ENCODE data around the gene SLC25A21.

The SLC25A21 gene

DNA sequence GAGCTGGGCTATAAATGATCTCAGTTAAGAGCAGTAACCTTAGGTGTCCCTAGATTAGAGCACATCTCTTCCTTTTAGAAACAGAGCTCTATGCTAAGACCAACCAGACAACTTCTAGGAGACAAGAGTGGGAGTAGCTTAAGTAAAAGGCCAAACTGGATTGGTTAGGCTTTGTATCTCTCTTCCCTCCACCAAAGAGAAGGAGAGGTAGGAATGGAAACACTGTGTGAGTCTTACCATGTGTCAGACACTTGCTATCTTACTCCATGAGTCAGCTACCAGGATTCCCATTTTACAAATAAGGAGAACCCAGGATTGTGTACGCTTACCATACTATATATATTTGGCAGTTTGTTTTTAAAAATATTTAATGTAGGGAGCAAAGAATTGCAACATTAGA, 387.9 kb downstream of the SLC25A21 start:
- H3K36me3 ChIP-seq (replicated peaks in 1 of 2; ENCODE audit: control insufficient read depth in 2 of 2, insufficient read depth in 2 of 2, low read length in 2 of 2), result no peaks in the 10 kb centered on the region
- no peak overlapping the region for H2AFZ ChIP-seq (ENCODE audit: low read length)
- H3K27me3 ChIP-seq (ENCODE audit: control insufficient read depth in 3 of 3, insufficient read depth in 3 of 3, low read depth in 1 of 3, low read length in 3 of 3), result no peaks in the 10 kb centered on the region
- no peak overlapping the region for H3K27ac ChIP-seq (replicated peaks; ENCODE audit: low read length)
- no peak overlapping the region for H3K14ac ChIP-seq (ENCODE audit: low read length)
- H3K9me3 ChIP-seq (replicated peaks in 1 of 2; ENCODE audit: control insufficient read depth in 2 of 2, insufficient read depth in 1 of 2, low read depth in 1 of 2, low read length in 2 of 2), result peaks cover 0 to 6% of the 10 kb centered on the region in 2 donors
- H3K18ac ChIP-seq (ENCODE audit: low read length), result no peak overlapping the region
- no peak overlapping the region for H3K4me2 ChIP-seq (ENCODE audit: insufficient read depth, low read length, poor library complexity, severe bottlenecking)
- no peak overlapping the region for H2BK12ac ChIP-seq (ENCODE audit: low read length)
- no peak overlapping the region for H4K8ac ChIP-seq (ENCODE audit: low read depth, low read length)
- no peak for DNase-seq (ENCODE audit: low spot score)
- H2BK15ac ChIP-seq (ENCODE audit: low read length), result no peak overlapping the region
- no peak overlapping the region for H2AK5ac ChIP-seq (ENCODE audit: low read depth, low read length)
- H3K4me3 ChIP-seq (ENCODE audit: low read length in 2 of 2), result no peak overlapping the region
- no peak overlapping the region for H3K23ac ChIP-seq (ENCODE audit: low read depth, low read length, poor library complexity)
- no peaks in the 10 kb centered on the region for H3K4me1 ChIP-seq (ENCODE audit: control insufficient read depth in 2 of 2, insufficient read depth in 1 of 2, low read depth in 1 of 2, low read length in 2 of 2)
- WGBS, 2 donors (ENCODE audit: extremely low coverage in 2 of 2, insufficient read length in 2 of 2, insufficient replicate concordance in 1 of 2), result no CpG with 5 or more reads among the region's 1 CpG
- no peak overlapping the region for H3K4ac ChIP-seq (ENCODE audit: low read length)
- H2BK5ac ChIP-seq (ENCODE audit: low read length), result no peak overlapping the region
- H3K9ac ChIP-seq (ENCODE audit: low read depth, low read length, poor library complexity), result no peak overlapping the region
- H4K91ac ChIP-seq (ENCODE audit: low read depth, low read length, poor library complexity), result no peak overlapping the region
- H3K79me1 ChIP-seq (ENCODE audit: low read depth, low read length), result no peaks in the 10 kb centered on the region
- H2BK120ac ChIP-seq (ENCODE audit: low read depth, low read length), result no peak overlapping the region

GRCh38 chr14:36781897-36782296, 390.5 kb downstream of the SLC25A21 start:
- H3K18ac ChIP-seq (ENCODE audit: low read length), result no peak overlapping the region
- H4K91ac ChIP-seq (ENCODE audit: low read depth, low read length, poor library complexity), result no peak overlapping the region
- no peak overlapping the region for H3K4ac ChIP-seq (ENCODE audit: low read length)
- peaks cover 0 to 6% of the 10 kb centered on the region in 2 donors for H3K9me3 ChIP-seq (replicated peaks in 1 of 2; ENCODE audit: control insufficient read depth in 2 of 2, insufficient read depth in 1 of 2, low read depth in 1 of 2, low read length in 2 of 2)
- no CpG with 5 or more reads among the region's 2 CpGs for WGBS, 2 donors (ENCODE audit: extremely low coverage in 2 of 2, insufficient read length in 2 of 2, insufficient replicate concordance in 1 of 2)
- H3K27ac ChIP-seq (replicated peaks; ENCODE audit: low read length), result no peak overlapping the region
- H2BK5ac ChIP-seq (ENCODE audit: low read length), result no peak overlapping the region
- H4K8ac ChIP-seq (ENCODE audit: low read depth, low read length), result no peak overlapping the region
- H3K27me3 ChIP-seq (ENCODE audit: control insufficient read depth in 3 of 3, insufficient read depth in 3 of 3, low read depth in 1 of 3, low read length in 3 of 3), result no peaks in the 10 kb centered on the region
- H3K4me1 ChIP-seq (ENCODE audit: control insufficient read depth in 2 of 2, insufficient read depth in 1 of 2, low read depth in 1 of 2, low read length in 2 of 2), result no peaks in the 10 kb centered on the region
- H3K36me3 ChIP-seq (replicated peaks in 1 of 2; ENCODE audit: control insufficient read depth in 2 of 2, insufficient read depth in 2 of 2, low read length in 2 of 2), result no peaks in the 10 kb centered on the region
- H3K14ac ChIP-seq (ENCODE audit: low read length), result no peak overlapping the region
- H3K4me3 ChIP-seq (ENCODE audit: low read length in 2 of 2), result no peak overlapping the region
- no peak overlapping the region for H3K23ac ChIP-seq (ENCODE audit: low read depth, low read length, poor library complexity)
- no peak for DNase-seq (ENCODE audit: low spot score)
- no peak overlapping the region for H2BK12ac ChIP-seq (ENCODE audit: low read length)
- no peak overlapping the region for H2AFZ ChIP-seq (ENCODE audit: low read length)
- H2AK5ac ChIP-seq (ENCODE audit: low read depth, low read length), result no peak overlapping the region
- H3K79me1 ChIP-seq (ENCODE audit: low read depth, low read length), result no peaks in the 10 kb centered on the region
- H2BK120ac ChIP-seq (ENCODE audit: low read depth, low read length), result no peak overlapping the region
- H3K4me2 ChIP-seq (ENCODE audit: insufficient read depth, low read length, poor library complexity, severe bottlenecking), result no peak overlapping the region
- H3K9ac ChIP-seq (ENCODE audit: low read depth, low read length, poor library complexity), result no peak overlapping the region
- H2BK15ac ChIP-seq (ENCODE audit: low read length), result no peak overlapping the region

- Histone ChIP-seq H2BK12ac (ENCODE audit: low read length) (no peak overlapping the region), H4K8ac (ENCODE audit: low read depth, low read length) (no peak overlapping the region), H3K9ac (ENCODE audit: low read depth, low read length, poor library complexity) (no peak overlapping the region), H2BK5ac (ENCODE audit: low read length) (no peak overlapping the region), H2AFZ (ENCODE audit: low read length) (no peak overlapping the region), H2BK15ac (ENCODE audit: low read length) (no peak overlapping the region), H2AK5ac (ENCODE audit: low read depth, low read length) (no peak overlapping the region), H3K27ac (replicated peaks; ENCODE audit: low read length) (no peak overlapping the region), H3K36me3 (replicated peaks in 1 of 2; ENCODE audit: control insufficient read depth in 2 of 2, insufficient read depth in 2 of 2, low read length in 2 of 2) (no peaks in the 10 kb centered on the region), H3K27me3 (ENCODE audit: control insufficient read depth in 3 of 3, insufficient read depth in 3 of 3, low read depth in 1 of 3, low read length in 3 of 3) (no peaks in the 10 kb centered on the region), H3K4ac (ENCODE audit: low read length) (no peak overlapping the region), H3K4me1 (ENCODE audit: control insufficient read depth in 2 of 2, insufficient read depth in 1 of 2, low read depth in 1 of 2, low read length in 2 of 2) (no peaks in the 10 kb centered on the region), H2BK120ac (ENCODE audit: low read depth, low read length) (no peak overlapping the region), H4K91ac (ENCODE audit: low read depth, low read length, poor library complexity) (no peak overlapping the region), H3K14ac (ENCODE audit: low read length) (no peak overlapping the region), H3K9me3 (replicated peaks in 1 of 2; ENCODE audit: control insufficient read depth in 2 of 2, insufficient read depth in 1 of 2, low read depth in 1 of 2, low read length in 2 of 2) (no peaks in the 10 kb centered on the region), H3K4me2 (ENCODE audit: insufficient read depth, low read length, poor library complexity, severe bottlenecking) (no peak overlapping the region), H3K79me1 (ENCODE audit: low read depth, low read length) (no peaks in the 10 kb centered on the region), H3K18ac (ENCODE audit: low read length) (no peak overlapping the region), H3K4me3 (ENCODE audit: low read length in 2 of 2) (no peak overlapping the region), H3K23ac (ENCODE audit: low read depth, low read length, poor library complexity) (no peak overlapping the region)
- DNase-seq (ENCODE audit: low spot score), result no peak
- no CpG with 5 or more reads among the region's 3 CpGs for WGBS, 2 donors (ENCODE audit: extremely low coverage in 2 of 2, insufficient read length in 2 of 2, insufficient replicate concordance in 1 of 2)
Measured at GRCh38 chr14:36773558-36773957, 398.8 kb downstream of the SLC25A21 start.

DNA sequence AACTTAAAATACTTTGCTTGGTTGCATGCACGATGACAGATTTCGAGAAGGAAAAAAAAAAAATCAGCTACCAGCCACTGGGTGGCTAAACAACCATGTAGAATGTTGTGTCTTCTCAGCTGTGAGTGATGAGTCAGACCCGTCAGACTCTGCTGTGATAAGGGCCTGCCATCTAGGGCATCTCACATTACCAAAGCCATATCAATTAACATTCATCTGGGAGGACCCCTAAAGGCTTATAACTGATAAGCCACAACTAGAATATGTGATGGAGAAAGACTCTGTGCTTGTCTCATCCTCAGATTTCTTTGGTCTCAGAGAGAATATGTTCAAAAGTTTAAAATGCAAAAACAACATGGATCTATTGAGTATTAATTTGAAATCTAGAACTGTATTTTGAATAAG, 399.3 kb downstream of the SLC25A21 start:
- H3K9ac ChIP-seq (ENCODE audit: low read depth, low read length, poor library complexity), result no peak overlapping the region
- no peak overlapping the region for H3K27ac ChIP-seq (replicated peaks; ENCODE audit: low read length)
- no peaks in the 10 kb centered on the region for H3K4me1 ChIP-seq (ENCODE audit: control insufficient read depth in 2 of 2, insufficient read depth in 1 of 2, low read depth in 1 of 2, low read length in 2 of 2)
- no peak overlapping the region for H2AK5ac ChIP-seq (ENCODE audit: low read depth, low read length)
- no peaks in the 10 kb centered on the region for H3K27me3 ChIP-seq (ENCODE audit: control insufficient read depth in 3 of 3, insufficient read depth in 3 of 3, low read depth in 1 of 3, low read length in 3 of 3)
- H3K23ac ChIP-seq (ENCODE audit: low read depth, low read length, poor library complexity), result no peak overlapping the region
- H3K36me3 ChIP-seq (replicated peaks in 1 of 2; ENCODE audit: control insufficient read depth in 2 of 2, insufficient read depth in 2 of 2, low read length in 2 of 2), result no peaks in the 10 kb centered on the region
- H3K9me3 ChIP-seq (replicated peaks in 1 of 2; ENCODE audit: control insufficient read depth in 2 of 2, insufficient read depth in 1 of 2, low read depth in 1 of 2, low read length in 2 of 2), result no peaks in the 10 kb centered on the region
- H4K91ac ChIP-seq (ENCODE audit: low read depth, low read length, poor library complexity), result no peak overlapping the region
- no peak overlapping the region for H2BK5ac ChIP-seq (ENCODE audit: low read length)
- DNase-seq (ENCODE audit: low spot score), result no peak
- H2BK120ac ChIP-seq (ENCODE audit: low read depth, low read length), result no peak overlapping the region
- no peak overlapping the region for H2AFZ ChIP-seq (ENCODE audit: low read length)
- WGBS, 2 donors (ENCODE audit: extremely low coverage in 2 of 2, insufficient read length in 2 of 2, insufficient replicate concordance in 1 of 2), result no CpG with 5 or more reads among the region's 3 CpGs
- H3K14ac ChIP-seq (ENCODE audit: low read length), result no peak overlapping the region
- no peak overlapping the region for H3K4ac ChIP-seq (ENCODE audit: low read length)
- no peak overlapping the region for H3K4me2 ChIP-seq (ENCODE audit: insufficient read depth, low read length, poor library complexity, severe bottlenecking)
- H3K18ac ChIP-seq (ENCODE audit: low read length), result no peak overlapping the region
- no peak overlapping the region for H2BK15ac ChIP-seq (ENCODE audit: low read length)
- no peak overlapping the region for H2BK12ac ChIP-seq (ENCODE audit: low read length)
- no peak overlapping the region for H4K8ac ChIP-seq (ENCODE audit: low read depth, low read length)
- no peak overlapping the region for H3K4me3 ChIP-seq (ENCODE audit: low read length in 2 of 2)
- H3K79me1 ChIP-seq (ENCODE audit: low read depth, low read length), result no peaks in the 10 kb centered on the region

Measured in neuronal stem cell (in vitro differentiated cells).